Fibroblast of lung (primary cell): Measurements from ENCODE around the gene ST8SIA4.

ENCODE experiments used
- CTCF ChIP-seq, 2 donors: IDR thresholded peaks in 1 of 2; conservative IDR thresholded peaks in 1 of 2; 1 replicate in 1 of 2; 2 replicates in 1 of 2; pipeline ENCODE4 v1.5.1; 2011 to 2012; ENCODE audit warnings: low read length in 2 of 2, control low read depth in 1 of 2, inconsistent platforms in 1 of 2, low read depth in 1 of 2, mild to moderate bottlenecking in 1 of 2
- EZH2 ChIP-seq: IDR thresholded peaks from 2 replicates; pipeline ENCODE4 v1.5.1; 2012; ENCODE audit warnings: low read length, control low read depth, mild to moderate bottlenecking; ENCODE audit errors: missing control alignments

GRCh38 chr5:100890461-100891008 is 12.5 kb downstream of the ST8SIA4 start:
- no peak for TF ChIP-seq CTCF (conservative IDR thresholded peaks at IDR 0.05 in 1 of 2, IDR thresholded peaks at IDR 0.05 in 1 of 2; ENCODE audit: low read depth in 1 of 2, low read length in 2 of 2)
- TF ChIP-seq EZH2 = no peak
